ENCODE data around the gene RWDD1. TPM values are rescaled to one million over a fixed set of nuclear protein-coding genes. Genes with fewer than 3 reads are reported as not detected.

Gene RWDD1
- total and polyA plus RNA-seq, 2 of the 13 experiments (the other 11 are each of a cell fraction or from before 2014, with no cell fraction given) = 27.4 to 67.1 TPM

DNA sequence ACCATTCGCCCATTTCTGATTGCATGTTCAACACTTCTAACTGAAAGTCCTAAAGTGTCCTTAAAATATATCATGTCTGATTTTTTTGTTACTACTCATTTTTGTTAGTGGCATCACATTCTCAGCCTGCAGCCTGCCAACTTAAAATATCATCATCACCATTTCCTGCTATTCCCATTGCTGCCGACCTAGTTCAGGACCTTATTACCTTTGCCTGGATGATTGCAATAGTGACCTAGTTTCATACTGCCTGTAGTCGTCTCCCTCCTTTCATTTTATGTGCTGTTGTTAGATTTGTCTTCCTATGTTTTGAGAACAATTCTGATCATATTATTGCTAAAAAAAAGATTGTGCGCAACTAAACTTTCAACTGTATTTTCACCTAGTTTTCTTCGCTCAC is 6.2 kb downstream of the RWDD1 start:
- Histone ChIP-seq H2AFZ (ENCODE audit: low read length) (no peak overlapping the region), H3K4me2 (ENCODE audit: low read depth, low read length) (no peak overlapping the region), H3K9me3 (ENCODE audit: low read length) (no peaks in the 10 kb centered on the region), H3K9ac (ENCODE audit: insufficient read depth, low read depth, low read length) (no peak overlapping the region), H3K27ac (ENCODE audit: extremely low read length, insufficient read depth, low read length) (no peak overlapping the region), H3K36me3 (replicated peaks in 1 of 2; ENCODE audit: control insufficient read depth in 1 of 2, insufficient read depth in 2 of 2, low read length in 2 of 2) (peaks cover 0 to 1% of the 10 kb centered on the region in 2 experiments; a peak in 4 of 5 replicates), H4K20me1 (ENCODE audit: insufficient read depth, low read length) (no peaks in the 10 kb centered on the region), H3K4me1 (ENCODE audit: insufficient read depth, low read length) (peaks cover 26% of the 10 kb centered on the region), H3K27me3 (ENCODE audit: control insufficient read depth in 1 of 2, insufficient read depth in 2 of 2, low read length in 2 of 2) (no peaks in the 10 kb centered on the region), H3K79me2 (ENCODE audit: insufficient read depth, low read length) (peaks cover 53% of the 10 kb centered on the region), H3K4me3 (replicated peaks in 1 of 3; ENCODE audit: insufficient read depth in 1 of 3, low read depth in 2 of 3, low read length in 3 of 3) (no peak overlapping the region)
- in situ Hi-C loops (cut with HindIII; ENCODE audit: extremely low pct_ligation_motif_present, low pct_unique_long_range_greater_than_20kb) = no loop called here
- WGBS (ENCODE audit: low lambda C conversion rate) = 96% methylated on average over 5 of the region's 5 CpGs
- intact Hi-C loops (cut with micrococcal nuclease; ENCODE audit: unreplicated experiment) = no loop called here
- no peak for TF ChIP-seq SIX4 (CRISPR knock-in tag; IDR thresholded peaks at IDR 0.05)
- TF ChIP-seq, protein P1, sequence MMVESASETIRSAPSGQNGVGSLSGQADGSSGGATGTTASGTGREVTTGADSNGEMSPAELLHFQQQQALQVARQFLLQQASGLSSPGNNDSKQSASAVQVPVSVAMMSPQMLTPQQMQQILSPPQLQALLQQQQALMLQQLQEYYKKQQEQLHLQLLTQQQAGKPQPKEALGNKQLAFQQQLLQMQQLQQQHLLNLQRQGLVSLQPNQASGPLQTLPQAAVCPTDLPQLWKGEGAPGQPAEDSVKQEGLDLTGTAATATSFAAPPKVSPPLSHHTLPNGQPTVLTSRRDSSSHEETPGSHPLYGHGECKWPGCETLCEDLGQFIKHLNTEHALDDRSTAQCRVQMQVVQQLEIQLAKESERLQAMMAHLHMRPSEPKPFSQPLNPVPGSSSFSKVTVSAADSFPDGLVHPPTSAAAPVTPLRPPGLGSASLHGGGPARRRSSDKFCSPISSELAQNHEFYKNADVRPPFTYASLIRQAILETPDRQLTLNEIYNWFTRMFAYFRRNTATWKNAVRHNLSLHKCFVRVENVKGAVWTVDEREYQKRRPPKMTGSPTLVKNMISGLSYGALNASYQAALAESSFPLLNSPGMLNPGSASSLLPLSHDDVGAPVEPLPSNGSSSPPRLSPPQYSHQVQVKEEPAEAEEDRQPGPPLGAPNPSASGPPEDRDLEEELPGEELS (CRISPR knock-in tag; IDR thresholded peaks at IDR 0.05) = no peak
- no peak for TF ChIP-seq ZNF3 (CRISPR knock-in tag; IDR thresholded peaks at IDR 0.05)
- TF ChIP-seq, protein P2, sequence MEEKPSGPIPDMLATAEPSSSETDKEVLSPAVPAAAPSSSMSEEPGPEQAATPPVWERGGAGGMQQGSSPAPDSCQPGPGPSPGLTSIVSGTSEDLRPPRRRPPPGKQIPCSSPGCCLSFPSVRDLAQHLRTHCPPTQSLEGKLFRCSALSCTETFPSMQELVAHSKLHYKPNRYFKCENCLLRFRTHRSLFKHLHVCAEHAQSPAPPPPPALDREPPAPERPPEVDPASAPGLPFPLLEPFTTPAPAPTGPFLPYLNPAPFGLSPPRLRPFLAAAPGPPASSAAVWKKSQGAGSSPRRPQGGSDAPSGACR (CRISPR knock-in tag; IDR thresholded peaks at IDR 0.05) = no peak
- TF ChIP-seq, protein P3, sequence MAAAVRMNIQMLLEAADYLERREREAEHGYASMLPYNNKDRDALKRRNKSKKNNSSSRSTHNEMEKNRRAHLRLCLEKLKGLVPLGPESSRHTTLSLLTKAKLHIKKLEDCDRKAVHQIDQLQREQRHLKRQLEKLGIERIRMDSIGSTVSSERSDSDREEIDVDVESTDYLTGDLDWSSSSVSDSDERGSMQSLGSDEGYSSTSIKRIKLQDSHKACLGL (CRISPR knock-in tag; IDR thresholded peaks at IDR 0.05) = no peak
- no peak for TF ChIP-seq REXO4 (CRISPR knock-in tag; IDR thresholded peaks at IDR 0.05; ENCODE audit: borderline replicate concordance)
- no peak for TF ChIP-seq RFX3 (CRISPR knock-in tag; IDR thresholded peaks at IDR 0.05)
- TF ChIP-seq CAMTA2 (CRISPR knock-in tag; IDR thresholded peaks at IDR 0.05; ENCODE audit: borderline replicate concordance) = no peak
- TF ChIP-seq, protein P4, sequence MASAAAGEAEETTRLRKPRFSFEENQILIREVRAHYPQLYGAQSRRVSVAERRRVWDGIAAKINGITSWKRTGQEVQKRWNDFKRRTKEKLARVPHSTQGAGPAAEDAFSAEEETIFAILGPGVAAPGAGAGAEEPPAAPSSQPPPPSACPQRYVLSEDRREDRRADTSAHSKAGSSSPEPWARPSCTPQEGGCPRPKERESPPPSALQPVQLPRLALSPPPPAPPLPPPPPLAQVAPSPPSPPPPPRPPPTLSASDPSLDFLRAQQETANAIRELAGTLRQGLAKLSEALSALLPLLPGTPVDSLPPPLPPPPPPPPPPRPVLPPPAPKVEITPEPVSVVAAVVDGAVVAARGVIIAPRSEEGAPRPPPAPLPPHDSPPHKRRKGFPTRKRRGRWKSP (CRISPR knock-in tag; IDR thresholded peaks at IDR 0.05) = no peak
- TF ChIP-seq ZNF547 (CRISPR knock-in tag; IDR thresholded peaks at IDR 0.05) = no peak
- TF ChIP-seq DNMT1 (CRISPR knock-in tag; IDR thresholded peaks at IDR 0.05) = no peak
- TF ChIP-seq, protein P5, sequence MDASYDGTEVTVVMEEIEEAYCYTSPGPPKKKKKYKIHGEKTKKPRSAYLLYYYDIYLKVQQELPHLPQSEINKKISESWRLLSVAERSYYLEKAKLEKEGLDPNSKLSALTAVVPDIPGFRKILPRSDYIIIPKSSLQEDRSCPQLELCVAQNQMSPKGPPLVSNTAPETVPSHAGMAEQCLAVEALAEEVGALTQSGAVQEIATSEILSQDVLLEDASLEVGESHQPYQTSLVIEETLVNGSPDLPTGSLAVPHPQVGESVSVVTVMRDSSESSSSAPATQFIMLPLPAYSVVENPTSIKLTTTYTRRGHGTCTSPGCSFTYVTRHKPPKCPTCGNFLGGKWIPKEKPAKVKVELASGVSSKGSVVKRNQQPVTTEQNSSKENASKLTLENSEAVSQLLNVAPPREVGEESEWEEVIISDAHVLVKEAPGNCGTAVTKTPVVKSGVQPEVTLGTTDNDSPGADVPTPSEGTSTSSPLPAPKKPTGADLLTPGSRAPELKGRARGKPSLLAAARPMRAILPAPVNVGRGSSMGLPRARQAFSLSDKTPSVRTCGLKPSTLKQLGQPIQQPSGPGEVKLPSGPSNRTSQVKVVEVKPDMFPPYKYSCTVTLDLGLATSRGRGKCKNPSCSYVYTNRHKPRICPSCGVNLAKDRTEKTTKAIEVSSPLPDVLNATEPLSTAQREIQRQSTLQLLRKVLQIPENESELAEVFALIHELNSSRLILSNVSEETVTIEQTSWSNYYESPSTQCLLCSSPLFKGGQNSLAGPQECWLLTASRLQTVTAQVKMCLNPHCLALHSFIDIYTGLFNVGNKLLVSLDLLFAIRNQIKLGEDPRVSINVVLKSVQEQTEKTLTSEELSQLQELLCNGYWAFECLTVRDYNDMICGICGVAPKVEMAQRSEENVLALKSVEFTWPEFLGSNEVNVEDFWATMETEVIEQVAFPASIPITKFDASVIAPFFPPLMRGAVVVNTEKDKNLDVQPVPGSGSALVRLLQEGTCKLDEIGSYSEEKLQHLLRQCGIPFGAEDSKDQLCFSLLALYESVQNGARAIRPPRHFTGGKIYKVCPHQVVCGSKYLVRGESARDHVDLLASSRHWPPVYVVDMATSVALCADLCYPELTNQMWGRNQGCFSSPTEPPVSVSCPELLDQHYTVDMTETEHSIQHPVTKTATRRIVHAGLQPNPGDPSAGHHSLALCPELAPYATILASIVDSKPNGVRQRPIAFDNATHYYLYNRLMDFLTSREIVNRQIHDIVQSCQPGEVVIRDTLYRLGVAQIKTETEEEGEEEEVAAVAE (CRISPR knock-in tag; IDR thresholded peaks at IDR 0.05; ENCODE audit: borderline replicate concordance) = no peak
- TF ChIP-seq POLR2A (IDR thresholded peaks at IDR 0.05; ENCODE audit: insufficient read depth in 1 of 2, low read depth in 2 of 2, low read length in 2 of 2) = no peak
- no peak for TF ChIP-seq SOX6 (IDR thresholded peaks at IDR 0.05)
- TF ChIP-seq SOX6 (CRISPR knock-in tag; IDR thresholded peaks at IDR 0.05) = no peak
- TF ChIP-seq JUND (CRISPR knock-in tag; IDR thresholded peaks at IDR 0.05) = no peak
- ATAC-seq (no peak), DNase-seq (ENCODE audit: low spot score) (no peak), FAIRE-seq (no peak)
- ChIA-PET CTCF (ENCODE audit: low intra/inter-chr PET ratio, low total read pairs) (no interaction called here), POLR2A (no interaction called here)
- no TSS peak for BruUV-seq (replicated peaks)

All from HepG2 (cell line).